ENCODE data around the gene OR6V1. TPM values are rescaled to one million over a fixed set of nuclear protein-coding genes. Genes with fewer than 3 reads are reported as not detected.

The OR6V1 gene
- total and polyA plus RNA-seq, 7 donors = not detected

- 46 to 60% methylated on average over 2 of the region's 2 CpGs for WGBS, 2 donors
- peaks cover 0 to 8% (median 0%) of the 10 kb centered on the region in 4 donors for H3K4me1 ChIP-seq
- H3K36me3 ChIP-seq = no peaks in the 10 kb centered on the region
- DNase-seq = no peak
- intact Hi-C loops (cut with DNase I) = no loop called here
- no peaks in the 10 kb centered on the region for H3K9me3 ChIP-seq
- no peak overlapping the region for H3K4me3 ChIP-seq
- TF ChIP-seq POLR2AphosphoS5 (IDR thresholded peaks at IDR 0.05) (no peak), EP300 (IDR thresholded peaks at IDR 0.05) (no peak), POLR2A (IDR thresholded peaks at IDR 0.05) (no peak), CTCF (IDR thresholded peaks at IDR 0.05) (no peak)
- no peak overlapping the region for H3K27ac ChIP-seq
- no peaks in the 10 kb centered on the region for H3K27me3 ChIP-seq
These were observed 8.8 kb upstream of the OR6V1 start for GRCh38 chr7:143043391-143043790.

- Histone ChIP-seq H3K27ac (no peak overlapping the region), H3K27me3 (no peaks in the 10 kb centered on the region), H3K4me3 (no peak overlapping the region), H3K36me3 (no peaks in the 10 kb centered on the region), H3K9me3 (no peaks in the 10 kb centered on the region), H3K4me1 (peaks cover 0 to 15% (median 5%) of the 10 kb centered on the region in 4 donors)
- TF ChIP-seq POLR2A (IDR thresholded peaks at IDR 0.05) (no peak), CTCF (IDR thresholded peaks at IDR 0.05) (no peak), EP300 (IDR thresholded peaks at IDR 0.05) (no peak), POLR2AphosphoS5 (IDR thresholded peaks at IDR 0.05) (no peak)
- intact Hi-C loops (cut with DNase I) = no loop called here
- WGBS, 2 donors = 16 to 51% methylated on average over 3 of the region's 3 CpGs
- DNase-seq = no peak
These were observed 5.7 kb upstream of the OR6V1 start for GRCh38 chr7:143046426-143046851.

GRCh38 chr7:143047326-143047725 lies 4.8 kb upstream of the OR6V1 start:
- H3K4me1 ChIP-seq = peaks cover 0 to 15% (median 5%) of the 10 kb centered on the region in 4 donors
- H3K27me3 ChIP-seq = no peaks in the 10 kb centered on the region
- TF ChIP-seq CTCF (IDR thresholded peaks at IDR 0.05) (no peak), POLR2AphosphoS5 (IDR thresholded peaks at IDR 0.05) (no peak), POLR2A (IDR thresholded peaks at IDR 0.05) (no peak), EP300 (IDR thresholded peaks at IDR 0.05) (no peak)
- intact Hi-C loops (cut with DNase I) = no loop called here
- no peak overlapping the region for H3K4me3 ChIP-seq
- DNase-seq = no peak
- H3K9me3 ChIP-seq = no peaks in the 10 kb centered on the region
- no peak overlapping the region for H3K27ac ChIP-seq
- H3K36me3 ChIP-seq = no peaks in the 10 kb centered on the region
- 67 to 90% methylated on average over 2 of the region's 2 CpGs for WGBS, 2 donors

GRCh38 chr7:143048827-143049226 lies 3.3 kb upstream of the OR6V1 start:
- TF ChIP-seq POLR2AphosphoS5 (IDR thresholded peaks at IDR 0.05) (no peak), POLR2A (IDR thresholded peaks at IDR 0.05) (no peak), EP300 (IDR thresholded peaks at IDR 0.05) (no peak), CTCF (IDR thresholded peaks at IDR 0.05) (no peak)
- no peak overlapping the region for H3K4me3 ChIP-seq
- H3K27me3 ChIP-seq = no peaks in the 10 kb centered on the region
- no peaks in the 10 kb centered on the region for H3K36me3 ChIP-seq
- H3K27ac ChIP-seq = no peak overlapping the region
- DNase-seq = no peak
- no peaks in the 10 kb centered on the region for H3K9me3 ChIP-seq
- intact Hi-C loops (cut with DNase I) = no loop called here
- H3K4me1 ChIP-seq = peaks cover 0 to 15% (median 5%) of the 10 kb centered on the region in 4 donors

GRCh38 chr7:143049362-143049761 lies 2.8 kb upstream of the OR6V1 start:
- intact Hi-C loops (cut with DNase I) = no loop called here
- TF ChIP-seq POLR2AphosphoS5 (IDR thresholded peaks at IDR 0.05) = no peak
- no peak for TF ChIP-seq CTCF (IDR thresholded peaks at IDR 0.05)
- TF ChIP-seq EP300 (IDR thresholded peaks at IDR 0.05) = no peak
- TF ChIP-seq POLR2A (IDR thresholded peaks at IDR 0.05) = no peak
- Histone ChIP-seq H3K27ac (no peak overlapping the region), H3K4me3 (no peak overlapping the region), H3K4me1 (peaks cover 0 to 15% (median 5%) of the 10 kb centered on the region in 4 donors), H3K9me3 (no peaks in the 10 kb centered on the region), H3K27me3 (no peaks in the 10 kb centered on the region), H3K36me3 (no peaks in the 10 kb centered on the region)
- no peak for DNase-seq
- WGBS, 2 donors = 32 to 65% methylated on average over 4 of the region's 4 CpGs
